Measurements from ENCODE around the gene ANAPC5.
"Not testable (repeated sequence)": the region's sequence is repeated elsewhere in the genome, so short reads cannot be mapped to it uniquely, and the experiment has no call there.

ANAPC5 gene

DNA sequence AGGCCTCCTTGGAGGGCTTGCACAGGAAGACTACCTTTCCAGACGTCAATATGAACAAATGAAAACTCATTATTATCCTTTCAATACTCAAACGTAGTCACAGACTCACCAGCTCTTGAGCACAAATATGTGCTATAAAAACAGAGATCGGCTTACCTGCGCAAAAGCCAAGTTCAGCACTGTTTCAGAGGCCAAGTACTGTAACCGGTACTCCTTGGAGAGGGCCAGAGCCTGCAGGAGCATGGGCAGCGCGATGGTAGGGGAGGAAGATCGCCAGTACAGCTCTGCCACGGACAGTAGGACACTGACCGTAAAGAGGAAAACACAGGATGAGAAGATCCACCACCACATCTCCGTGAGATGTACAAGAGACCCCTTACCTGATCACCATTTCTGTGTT lies 34.1 kb downstream of the ANAPC5 start:
- ATAC-seq (ENCODE audit: low read depth) (no peak), DNase-seq (ENCODE audit: low spot score in 2 of 2) (no peak)
- Mint-ChIP-seq H3K9me3 (no peaks in the 10 kb centered on the region), H3K27me3 (no peaks in the 10 kb centered on the region), H3K27ac (no peak overlapping the region), H3K4me3 (no peak overlapping the region), H3K4me1 (no peaks in the 10 kb centered on the region), H3K36me3 (peaks cover 16% of the 10 kb centered on the region)

DNA sequence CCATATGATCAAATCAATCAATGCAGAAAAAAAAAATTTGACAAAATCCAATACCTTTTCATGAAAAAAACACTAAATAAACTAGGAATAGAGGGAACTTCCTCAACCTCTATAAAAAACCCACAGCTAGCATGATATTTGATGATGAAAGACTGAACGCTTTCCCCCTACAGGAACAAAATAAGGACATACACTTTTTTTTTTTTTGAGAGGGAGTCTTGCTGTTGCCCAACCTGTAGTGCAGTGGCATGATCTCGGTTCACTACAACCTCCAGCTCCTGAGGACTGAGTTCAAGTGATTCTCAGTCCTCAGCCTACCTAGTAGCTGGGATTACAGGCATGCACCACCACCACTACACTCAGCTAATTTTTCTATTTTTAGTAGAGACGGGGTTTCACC lies 37.8 kb downstream of the ANAPC5 start:
- DNase-seq (ENCODE audit: low spot score in 2 of 2) (no peak), ATAC-seq (ENCODE audit: low read depth) (no peak)
- Mint-ChIP-seq H3K36me3 (peaks cover 32% of the 10 kb centered on the region), H3K27ac (peak overlapping the region; percentile 41), H3K4me3 (no peak overlapping the region), H3K27me3 (no peaks in the 10 kb centered on the region), H3K4me1 (no peaks in the 10 kb centered on the region), H3K9me3 (no peaks in the 10 kb centered on the region)

DNA sequence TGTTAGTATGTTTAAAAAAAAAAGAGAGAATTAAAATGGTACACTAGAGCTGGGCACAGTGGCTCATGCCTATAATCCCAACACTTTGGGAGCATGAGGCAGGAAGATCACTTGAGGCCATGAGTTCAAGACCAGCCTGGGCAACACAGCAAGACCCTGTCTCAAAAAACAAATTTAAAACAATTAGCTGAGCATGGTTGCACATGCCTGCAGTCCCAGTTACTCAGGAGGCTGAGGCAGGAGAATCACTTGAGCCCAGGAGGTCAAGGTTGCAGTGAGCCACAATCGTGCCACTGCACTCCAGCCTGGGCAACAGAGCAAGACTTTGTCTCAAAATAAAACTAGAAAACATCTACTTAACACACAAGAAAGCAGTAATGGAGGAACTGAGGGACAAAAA lies 42.0 kb downstream of the ANAPC5 start:
- DNase-seq (ENCODE audit: low spot score in 2 of 2); H3K4me1 Mint-ChIP-seq; ATAC-seq (ENCODE audit: low read depth); H3K4me3 Mint-ChIP-seq; H3K9me3 Mint-ChIP-seq; H3K27ac Mint-ChIP-seq; H3K27me3 Mint-ChIP-seq: not testable (repeated sequence)
- peaks cover 22% of the 10 kb centered on the region for H3K36me3 Mint-ChIP-seq

DNA sequence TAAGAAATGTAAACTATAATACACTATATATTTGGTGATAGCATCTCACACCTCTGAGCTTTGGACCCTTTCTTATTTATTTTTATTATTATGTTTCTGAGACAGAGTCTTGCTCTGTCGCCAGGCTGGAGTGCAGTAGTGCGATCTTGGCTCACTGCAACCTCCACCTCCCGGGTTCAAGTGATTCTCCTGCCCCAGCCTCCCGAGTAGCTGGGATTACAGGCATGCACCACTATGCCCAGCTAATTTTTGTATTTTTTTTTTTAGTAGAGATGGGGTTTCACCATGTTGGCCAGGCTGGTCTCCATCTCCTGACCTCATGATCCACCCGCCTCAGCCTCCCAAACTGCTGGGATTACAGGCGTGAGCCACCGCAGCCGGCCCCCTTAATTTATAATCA lies 44.8 kb downstream of the ANAPC5 start:
- not testable (repeated sequence) for H3K4me1 Mint-ChIP-seq; DNase-seq (ENCODE audit: low spot score in 2 of 2); ATAC-seq (ENCODE audit: low read depth); H3K4me3 Mint-ChIP-seq; H3K27me3 Mint-ChIP-seq; H3K27ac Mint-ChIP-seq; H3K9me3 Mint-ChIP-seq
- peaks cover 22% of the 10 kb centered on the region for H3K36me3 Mint-ChIP-seq

DNA sequence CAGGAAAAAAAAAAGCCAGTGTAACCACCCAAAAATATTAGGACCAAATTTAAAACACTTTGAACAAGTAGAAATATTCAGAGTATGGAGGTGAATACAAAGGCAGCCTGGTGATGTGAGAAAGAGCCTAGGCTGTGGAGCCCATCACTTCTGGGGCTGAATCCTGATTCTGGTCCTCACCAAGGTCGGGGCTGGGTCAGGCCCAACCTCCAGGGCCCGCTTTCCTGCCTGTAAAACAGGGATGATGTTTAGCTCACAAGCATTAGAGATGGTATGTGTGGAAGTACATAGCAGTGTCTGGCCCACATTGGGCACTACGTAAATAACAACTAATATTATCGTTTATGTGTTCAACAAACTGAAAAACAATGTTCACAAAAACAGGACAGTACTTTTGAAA lies 47.9 kb downstream of the ANAPC5 start:
- no peaks in the 10 kb centered on the region for H3K27me3 Mint-ChIP-seq
- H3K9me3 Mint-ChIP-seq, result no peaks in the 10 kb centered on the region
- H3K27ac Mint-ChIP-seq, result no peak overlapping the region
- H3K4me1 Mint-ChIP-seq, result peaks cover 10% of the 10 kb centered on the region
- H3K36me3 Mint-ChIP-seq, result peaks cover 5% of the 10 kb centered on the region
- no peak for ATAC-seq (ENCODE audit: low read depth)
- H3K4me3 Mint-ChIP-seq, result no peak overlapping the region
- DNase-seq (ENCODE audit: low spot score in 2 of 2), result no peak

DNA sequence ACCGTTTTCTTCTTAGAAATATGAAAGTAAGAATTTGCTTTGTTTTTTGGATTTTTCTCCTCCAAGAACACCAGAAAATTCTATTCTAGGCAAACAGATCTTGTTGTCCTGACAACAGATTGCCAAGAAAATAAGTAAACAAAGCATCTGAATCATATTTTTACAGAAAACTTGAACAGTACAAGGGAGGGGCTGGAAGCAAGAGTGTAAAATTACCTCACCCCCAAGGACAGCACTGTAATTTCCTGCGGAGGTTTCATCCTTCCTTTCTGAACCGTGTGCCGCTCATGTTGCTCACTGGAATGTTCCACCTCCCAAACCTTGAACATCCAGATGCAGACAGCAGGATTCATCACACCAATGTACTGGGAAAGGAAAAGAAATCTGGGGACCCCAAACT lies 50.3 kb downstream of the ANAPC5 start:
- no peak for DNase-seq (ENCODE audit: low spot score in 2 of 2)
- no peak for ATAC-seq (ENCODE audit: low read depth)
- H3K4me3 Mint-ChIP-seq, result no peak overlapping the region
- H3K27me3 Mint-ChIP-seq, result no peaks in the 10 kb centered on the region
- H3K4me1 Mint-ChIP-seq, result peaks cover 12% of the 10 kb centered on the region
- no peaks in the 10 kb centered on the region for H3K9me3 Mint-ChIP-seq
- no peaks in the 10 kb centered on the region for H3K36me3 Mint-ChIP-seq
- H3K27ac Mint-ChIP-seq, result no peak overlapping the region

DNA sequence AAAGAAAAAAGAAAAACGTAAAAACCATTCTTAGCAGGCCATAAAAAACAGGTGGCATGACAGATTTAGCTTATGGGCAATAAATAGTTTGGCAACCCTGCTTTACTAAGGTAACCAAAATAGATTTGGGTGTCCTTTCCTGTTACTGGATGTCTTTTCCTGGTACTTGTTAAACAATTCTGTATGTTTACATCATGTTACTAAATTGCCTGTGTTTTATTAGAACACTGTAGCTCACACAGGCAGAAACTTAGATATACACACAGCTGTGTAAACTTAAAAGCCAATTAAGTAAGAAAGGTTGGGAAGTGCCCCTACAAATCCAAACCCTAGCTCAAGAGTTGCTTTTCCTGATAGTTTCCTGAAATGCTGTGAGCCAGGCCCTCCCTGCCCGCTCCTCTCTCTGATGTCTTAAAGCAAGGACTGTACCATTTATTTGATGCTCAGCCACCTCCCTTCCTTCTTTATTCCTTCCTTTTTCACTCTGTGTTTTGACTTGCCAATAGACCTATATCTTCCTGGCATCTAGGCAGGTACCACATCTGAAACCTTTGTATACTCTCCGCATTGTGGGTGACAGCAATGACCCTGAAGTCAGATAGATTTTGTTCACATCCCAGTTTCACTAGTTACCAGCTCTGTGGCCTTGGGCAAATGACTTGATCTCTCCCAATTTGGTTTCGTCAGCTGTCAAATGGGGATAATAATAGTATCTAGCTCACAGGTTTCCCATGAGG lies 52.0 kb downstream of the ANAPC5 start:
- H3K36me3 Mint-ChIP-seq, result no peaks in the 10 kb centered on the region
- DNase-seq (ENCODE audit: low spot score in 2 of 2) (no peak), ATAC-seq (ENCODE audit: low read depth) (no peak)
- no peaks in the 10 kb centered on the region for H3K27me3 Mint-ChIP-seq
- no peaks in the 10 kb centered on the region for H3K9me3 Mint-ChIP-seq
- no peak overlapping the region for H3K27ac Mint-ChIP-seq
- no peak overlapping the region for H3K4me3 Mint-ChIP-seq
- peaks cover 17% of the 10 kb centered on the region for H3K4me1 Mint-ChIP-seq

DNA sequence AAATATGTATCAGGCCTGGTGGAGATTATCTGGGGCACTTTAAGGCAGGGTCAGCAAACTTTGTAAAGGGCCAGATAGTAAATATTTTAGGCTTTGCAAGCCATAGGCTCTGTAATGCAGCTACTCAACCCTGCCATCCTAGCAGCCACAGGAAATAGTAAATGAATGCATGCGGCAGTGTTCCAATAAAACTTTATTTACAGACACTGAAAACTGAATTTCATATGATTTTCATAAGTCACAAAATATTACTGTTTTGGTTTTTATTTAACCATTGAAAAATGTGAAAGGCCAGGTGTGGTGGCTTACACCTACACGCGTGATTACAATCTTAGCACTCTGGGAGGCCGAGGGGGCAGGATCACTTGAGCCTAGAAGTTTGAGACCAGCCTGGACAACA lies 52.5 kb downstream of the ANAPC5 start:
- DNase-seq (ENCODE audit: low spot score in 2 of 2) (no peak), ATAC-seq (ENCODE audit: low read depth) (no peak)
- H3K4me1 Mint-ChIP-seq, result peaks cover 16% of the 10 kb centered on the region
- H3K4me3 Mint-ChIP-seq, result no peak overlapping the region
- H3K27me3 Mint-ChIP-seq, result no peaks in the 10 kb centered on the region
- no peaks in the 10 kb centered on the region for H3K36me3 Mint-ChIP-seq
- H3K27ac Mint-ChIP-seq, result no peak overlapping the region
- no peaks in the 10 kb centered on the region for H3K9me3 Mint-ChIP-seq

DNA sequence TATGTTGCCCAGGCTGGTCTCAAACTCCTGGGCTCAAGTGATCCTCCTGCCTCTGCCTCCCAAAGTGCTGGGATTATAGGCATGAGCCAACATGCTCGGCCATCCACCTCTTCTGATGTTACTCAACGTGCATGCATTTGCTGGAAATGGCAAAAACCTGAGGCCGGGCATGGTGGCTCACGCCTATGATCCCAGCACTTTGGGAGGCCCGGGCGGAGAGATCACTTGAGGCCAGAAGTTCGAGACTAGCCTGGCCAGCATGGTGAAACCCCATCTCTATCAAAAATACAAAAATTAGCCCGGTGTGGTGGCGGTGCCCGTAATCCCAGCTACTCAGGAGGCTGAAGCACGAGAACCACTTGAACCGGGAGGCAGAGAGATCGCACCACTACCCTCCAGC lies 53.8 kb downstream of the ANAPC5 start:
- Mint-ChIP-seq H3K4me1 (peaks cover 14% of the 10 kb centered on the region), H3K4me3 (peak overlapping the region; percentile 84)
- not testable (repeated sequence) for ATAC-seq (ENCODE audit: low read depth); H3K9me3 Mint-ChIP-seq; H3K36me3 Mint-ChIP-seq; DNase-seq (ENCODE audit: low spot score in 2 of 2); H3K27ac Mint-ChIP-seq; H3K27me3 Mint-ChIP-seq

DNA sequence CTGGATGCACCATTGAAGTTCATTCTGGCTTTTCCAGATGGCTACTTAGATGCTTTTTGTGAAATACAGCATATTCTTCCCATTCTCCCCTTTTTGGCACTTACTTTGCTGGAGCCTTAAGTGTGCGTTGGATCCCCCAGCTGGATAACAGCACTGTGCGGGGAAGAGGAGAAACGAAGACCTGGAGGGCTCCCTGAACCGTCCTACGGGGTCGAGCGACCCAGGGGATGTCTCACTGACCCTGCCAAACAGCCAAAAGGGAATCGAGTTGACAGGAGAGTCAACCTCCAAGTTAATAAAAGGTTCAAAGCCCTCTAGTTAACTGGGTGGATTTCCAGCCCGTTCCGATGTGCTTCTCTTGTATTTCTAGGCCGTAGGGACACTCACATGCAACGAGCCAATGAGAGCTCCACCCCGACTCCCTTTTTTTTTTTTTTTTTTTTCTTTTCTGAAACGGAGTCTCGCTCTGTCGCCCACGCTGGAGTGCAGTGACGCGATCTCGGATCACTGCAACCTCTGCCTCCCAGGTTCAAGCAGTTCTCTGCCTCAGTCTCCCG lies 54.7 kb downstream of the ANAPC5 start:
- no peak overlapping the region for H3K27ac Mint-ChIP-seq
- no peak for DNase-seq (ENCODE audit: low spot score in 2 of 2)
- peaks cover 16% of the 10 kb centered on the region for H3K4me1 Mint-ChIP-seq

DNA sequence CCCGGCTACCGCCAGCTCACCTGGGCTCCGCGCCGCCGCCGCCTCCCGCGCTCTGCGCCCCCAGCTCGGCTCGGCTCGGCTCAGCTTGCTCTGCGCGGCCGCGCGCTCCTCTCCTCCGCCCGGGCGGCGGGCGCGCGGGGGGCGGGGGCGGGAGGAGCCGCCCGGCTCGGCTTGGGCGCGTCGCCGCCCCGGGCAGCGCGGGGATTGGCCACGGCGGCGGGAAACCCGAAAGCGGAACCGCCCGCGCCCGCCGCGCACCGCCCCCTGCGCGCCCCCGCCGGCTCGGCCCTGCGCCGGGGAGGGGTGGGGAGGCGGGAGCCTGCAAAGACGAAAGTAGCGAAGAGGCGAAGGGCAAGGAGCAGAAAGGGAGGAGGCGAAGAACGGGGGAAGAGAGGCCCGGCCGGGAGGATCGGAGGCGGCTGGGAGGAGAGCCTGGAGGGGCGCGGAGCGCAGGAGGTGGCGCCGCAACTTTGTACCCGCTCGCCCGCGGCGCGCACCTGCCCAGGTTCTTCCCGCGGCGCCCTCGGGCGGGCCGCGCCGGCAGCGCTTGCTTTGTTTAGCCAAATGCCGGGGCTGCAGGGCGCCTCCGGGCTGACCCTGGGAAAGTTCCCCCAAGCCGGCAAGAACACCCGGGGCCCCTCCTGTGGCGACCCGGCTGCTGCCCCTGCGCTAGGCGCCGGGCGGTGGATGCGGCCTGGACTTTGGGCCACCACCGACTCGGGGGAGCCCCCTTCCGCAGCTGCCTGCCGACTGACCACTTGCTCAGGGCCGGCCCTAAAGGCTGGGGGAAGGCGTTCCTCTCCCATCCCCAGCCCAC lies 55.4 kb downstream of the ANAPC5 start, which contains the start of gene CAMKK2:
Gene CAMKK2 (minus strand): TSS at position 92 of the 817 bp plus-strand sequence. CDS start 22,183 bp downstream, outside the sequence.
- Mint-ChIP-seq H3K4me1 (peaks cover 20% of the 10 kb centered on the region), H3K4me3 (peak within 1 kb of the TSS; percentile 90), H3K36me3 (no peaks in the 10 kb centered on the region), H3K27ac (peak within 1 kb of the TSS; percentile 35), H3K9me3 (no peaks in the 10 kb centered on the region), H3K27me3 (no peaks in the 10 kb centered on the region)
- ATAC-seq (ENCODE audit: low read depth), result peak; percentile 87
- DNase-seq (ENCODE audit: low spot score in 2 of 2), result peak; percentile 91

More for the DNA sequence above, 54.7 kb downstream of the ANAPC5 start:
- no peaks in the 10 kb centered on the region for H3K9me3 Mint-ChIP-seq
- H3K27me3 Mint-ChIP-seq, result no peaks in the 10 kb centered on the region
- peak overlapping the region; percentile 84 for H3K4me3 Mint-ChIP-seq
- no peak for ATAC-seq (ENCODE audit: low read depth)
- H3K36me3 Mint-ChIP-seq, result no peaks in the 10 kb centered on the region

DNA sequence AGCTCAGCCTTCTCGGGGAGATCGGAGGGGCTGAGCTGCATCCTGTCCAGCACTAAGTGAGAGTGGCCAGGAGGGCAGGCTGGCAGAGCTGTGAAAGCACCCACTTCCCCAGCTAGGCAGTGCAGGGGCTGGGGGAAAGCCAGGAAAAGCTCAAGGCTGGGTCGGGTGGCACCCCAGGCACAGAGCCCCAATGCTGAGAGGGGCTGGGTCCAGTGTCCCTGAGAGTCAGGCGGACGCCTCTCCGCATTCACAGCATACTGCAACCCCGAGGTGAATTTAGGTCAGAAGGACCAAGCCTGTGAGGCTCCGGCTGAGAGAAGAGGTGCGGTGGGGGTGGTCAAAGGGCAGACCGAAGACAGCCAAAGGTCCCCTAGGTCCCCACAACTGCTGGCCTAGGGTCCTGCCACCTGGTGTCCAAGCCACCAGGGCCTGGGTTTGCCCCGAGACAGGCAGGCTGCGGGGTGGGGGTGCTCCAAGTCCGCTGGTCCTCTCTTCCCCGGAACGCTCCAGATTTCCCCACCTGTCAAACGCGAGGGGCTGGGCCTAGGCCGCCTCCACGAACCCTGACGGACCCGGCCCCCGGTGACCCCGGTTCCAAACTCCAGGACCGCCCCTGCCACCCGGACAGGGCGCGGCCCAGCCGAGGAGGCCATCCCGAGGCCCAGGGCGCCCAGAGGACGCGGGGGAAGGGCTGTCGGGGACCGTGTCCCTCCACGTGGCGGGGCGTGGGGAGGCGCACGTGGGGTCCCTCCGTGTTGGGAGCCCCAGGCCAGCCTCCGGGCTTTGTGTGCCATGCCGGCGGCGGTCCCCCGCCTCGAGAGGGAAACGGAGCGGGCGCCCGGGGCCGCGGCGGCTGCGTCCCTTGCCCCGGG lies 56.2 kb downstream of the ANAPC5 start:
- Mint-ChIP-seq H3K4me3 (peak overlapping the region; percentile 90), H3K27me3 (no peaks in the 10 kb centered on the region), H3K9me3 (no peaks in the 10 kb centered on the region), H3K36me3 (no peaks in the 10 kb centered on the region), H3K27ac (no peak overlapping the region), H3K4me1 (peaks cover 24% of the 10 kb centered on the region)
- peak in 1 of 2 donors; percentile 60 for DNase-seq (ENCODE audit: low spot score in 2 of 2)
- ATAC-seq (ENCODE audit: low read depth), result peak; percentile 8

DNA sequence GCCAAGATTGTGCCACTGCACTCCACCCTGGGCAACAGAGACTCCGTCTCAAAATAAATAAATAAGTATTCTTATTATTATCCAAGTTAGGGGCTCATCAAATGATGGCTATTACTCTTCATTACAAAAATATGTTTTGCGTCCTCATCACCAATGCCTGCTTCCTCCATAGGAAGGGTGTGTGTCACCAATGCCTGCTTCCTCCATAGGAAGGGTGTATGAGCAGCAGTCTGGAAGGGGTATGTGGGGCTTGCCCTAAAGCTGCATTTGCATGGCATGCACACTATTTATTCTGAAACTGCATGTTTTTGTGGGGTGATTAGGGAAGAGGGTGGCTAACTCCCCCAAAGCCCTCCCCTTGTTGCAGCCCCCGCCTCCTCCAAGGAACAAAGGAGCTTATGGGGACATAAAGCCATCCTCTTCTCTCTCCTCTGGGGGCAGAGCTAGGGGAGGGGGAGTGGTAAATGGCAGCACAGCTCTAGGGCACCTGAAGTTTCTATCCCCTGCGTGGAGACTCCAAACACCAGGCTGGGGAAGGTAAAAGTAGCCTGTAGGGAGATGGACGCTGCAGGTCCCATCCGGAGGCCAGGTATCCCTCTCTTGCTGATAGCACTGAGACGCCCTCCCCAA lies 57.0 kb downstream of the ANAPC5 start:
- no peaks in the 10 kb centered on the region for H3K36me3 Mint-ChIP-seq
- H3K4me1 Mint-ChIP-seq, result peaks cover 21% of the 10 kb centered on the region
- no peak for ATAC-seq (ENCODE audit: low read depth)
- no peaks in the 10 kb centered on the region for H3K9me3 Mint-ChIP-seq
- H3K27me3 Mint-ChIP-seq, result no peaks in the 10 kb centered on the region
- DNase-seq (ENCODE audit: low spot score in 2 of 2), result no peak
- no peak overlapping the region for H3K27ac Mint-ChIP-seq
- peak overlapping the region; percentile 90 for H3K4me3 Mint-ChIP-seq
